ENCODE data around the gene ZNF780A. TPM values are rescaled to one million over a fixed set of nuclear protein-coding genes. Genes with fewer than 3 reads are reported as not detected.
"Not testable (repeated sequence)": the region's sequence is repeated elsewhere in the genome, so short reads cannot be mapped to it uniquely, and the experiment has no call there.

The ZNF780A gene
- total RNA-seq, 4 donors from 2014 or later = 9.6 to 15.7 (median 13.0) TPM

- H3K4me1 ChIP-seq = no peaks in the 10 kb centered on the region
- no peak overlapping the region for H3K4me3 ChIP-seq
- no peak for TF ChIP-seq EP300 (IDR thresholded peaks at IDR 0.05)
- no peak for TF ChIP-seq POLR2A (IDR thresholded peaks at IDR 0.05)
- TF ChIP-seq, protein P1, sequence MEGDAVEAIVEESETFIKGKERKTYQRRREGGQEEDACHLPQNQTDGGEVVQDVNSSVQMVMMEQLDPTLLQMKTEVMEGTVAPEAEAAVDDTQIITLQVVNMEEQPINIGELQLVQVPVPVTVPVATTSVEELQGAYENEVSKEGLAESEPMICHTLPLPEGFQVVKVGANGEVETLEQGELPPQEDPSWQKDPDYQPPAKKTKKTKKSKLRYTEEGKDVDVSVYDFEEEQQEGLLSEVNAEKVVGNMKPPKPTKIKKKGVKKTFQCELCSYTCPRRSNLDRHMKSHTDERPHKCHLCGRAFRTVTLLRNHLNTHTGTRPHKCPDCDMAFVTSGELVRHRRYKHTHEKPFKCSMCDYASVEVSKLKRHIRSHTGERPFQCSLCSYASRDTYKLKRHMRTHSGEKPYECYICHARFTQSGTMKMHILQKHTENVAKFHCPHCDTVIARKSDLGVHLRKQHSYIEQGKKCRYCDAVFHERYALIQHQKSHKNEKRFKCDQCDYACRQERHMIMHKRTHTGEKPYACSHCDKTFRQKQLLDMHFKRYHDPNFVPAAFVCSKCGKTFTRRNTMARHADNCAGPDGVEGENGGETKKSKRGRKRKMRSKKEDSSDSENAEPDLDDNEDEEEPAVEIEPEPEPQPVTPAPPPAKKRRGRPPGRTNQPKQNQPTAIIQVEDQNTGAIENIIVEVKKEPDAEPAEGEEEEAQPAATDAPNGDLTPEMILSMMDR (IDR thresholded peaks at IDR 0.05) = no peak
- no peak overlapping the region for H3K27ac ChIP-seq
- DNase-seq (ENCODE audit: low spot score in 2 of 2) = no peak
- 33 to 45% methylated on average over 1 of the region's 1 CpG for WGBS, 2 donors
- peaks cover 0 to 12% (median 3%) of the 10 kb centered on the region in 4 donors for H3K9me3 ChIP-seq
- no peaks in the 10 kb centered on the region for H3K36me3 ChIP-seq
- peaks cover 0 to 13% of the 10 kb centered on the region in 2 donors for H3K27me3 ChIP-seq
Measured at GRCh38 chr19:40133491-40133890, 42.7 kb upstream of the ZNF780A start.

DNA sequence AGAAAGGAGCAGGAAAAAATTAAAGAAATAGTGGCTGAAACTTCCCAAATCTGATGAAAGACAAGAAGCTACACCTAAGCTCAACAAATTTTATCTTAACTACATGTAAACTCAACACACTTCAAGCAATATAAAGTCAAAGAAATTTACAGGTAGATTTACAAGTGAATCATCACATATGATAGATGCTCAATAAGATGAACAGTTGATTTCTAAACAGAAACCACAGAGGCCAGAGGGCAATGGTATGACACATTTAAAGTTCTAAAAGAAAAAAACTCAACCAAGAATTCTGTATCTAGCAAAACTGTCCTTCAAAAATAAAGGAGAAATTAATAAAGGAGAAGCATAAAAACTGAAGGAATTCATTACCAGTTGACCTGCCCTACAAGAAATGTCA is 39.3 kb upstream of the ZNF780A start:
- TF ChIP-seq EP300 (IDR thresholded peaks at IDR 0.05) = no peak
- TF ChIP-seq, protein P1 (IDR thresholded peaks at IDR 0.05) = no peak
- Histone ChIP-seq H3K36me3 (no peaks in the 10 kb centered on the region), H3K4me1 (no peaks in the 10 kb centered on the region), H3K27me3 (peaks cover 0 to 12% of the 10 kb centered on the region in 2 donors), H3K4me3 (no peak overlapping the region), H3K9me3 (peaks cover 0 to 12% (median 3%) of the 10 kb centered on the region in 4 donors), H3K27ac (no peak overlapping the region)
- DNase-seq (ENCODE audit: low spot score in 2 of 2) = no peak

DNA sequence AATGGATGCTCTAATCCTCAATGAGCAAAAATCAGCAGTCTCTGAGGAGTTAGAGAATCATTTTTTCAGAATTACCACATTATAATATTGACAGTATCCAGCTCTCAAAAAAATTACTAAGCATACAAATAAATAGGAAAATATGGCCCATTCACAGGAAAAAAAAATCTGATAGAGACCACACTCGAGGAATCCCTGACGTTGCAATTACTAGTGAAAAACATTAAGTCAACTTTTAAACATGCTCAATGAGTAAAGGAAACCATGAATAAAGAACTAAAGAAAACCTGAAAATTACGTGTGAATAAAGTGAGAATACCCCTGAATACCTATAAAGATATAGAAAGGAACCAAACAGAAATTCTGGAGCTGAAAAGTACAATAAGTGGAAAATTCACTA is 38.7 kb upstream of the ZNF780A start:
- no peaks in the 10 kb centered on the region for H3K36me3 ChIP-seq
- DNase-seq (ENCODE audit: low spot score in 2 of 2) = no peak
- peaks cover 0 to 12% (median 3%) of the 10 kb centered on the region in 4 donors for H3K9me3 ChIP-seq
- no peak overlapping the region for H3K4me3 ChIP-seq
- peaks cover 0 to 8% of the 10 kb centered on the region in 2 donors for H3K27me3 ChIP-seq
- TF ChIP-seq POLR2A (IDR thresholded peaks at IDR 0.05) = no peak
- TF ChIP-seq, protein P1 (IDR thresholded peaks at IDR 0.05) = no peak
- no peak for TF ChIP-seq EP300 (IDR thresholded peaks at IDR 0.05)
- H3K4me1 ChIP-seq = no peaks in the 10 kb centered on the region
- no peak overlapping the region for H3K27ac ChIP-seq
- WGBS, 2 donors = 67 to 68% methylated on average over 3 of the region's 3 CpGs

DNA sequence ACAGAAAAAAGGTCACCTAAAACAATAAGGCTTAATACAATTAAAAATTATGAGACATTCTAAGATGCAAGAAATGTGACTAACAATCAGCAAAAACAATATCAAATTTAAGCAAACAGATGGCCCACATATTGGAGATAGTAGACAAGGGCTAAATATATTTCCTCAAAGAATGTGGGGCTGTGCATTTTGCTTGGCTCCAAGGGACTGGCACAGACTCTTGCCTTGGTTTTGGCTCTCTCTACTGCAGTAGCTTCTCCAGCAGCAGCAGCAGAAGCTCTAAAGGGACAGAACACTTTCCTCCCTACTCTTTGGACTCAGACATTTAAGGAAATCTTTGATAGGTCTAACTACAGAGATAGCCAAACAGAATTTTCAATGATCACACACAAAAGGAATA is 38.2 kb upstream of the ZNF780A start:
- no peak for DNase-seq (ENCODE audit: low spot score in 2 of 2)
- Histone ChIP-seq H3K4me3 (no peak overlapping the region), H3K9me3 (peaks cover 0 to 12% (median 3%) of the 10 kb centered on the region in 4 donors), H3K4me1 (no peaks in the 10 kb centered on the region), H3K27ac (no peak overlapping the region), H3K27me3 (peaks cover 0 to 8% of the 10 kb centered on the region in 2 donors), H3K36me3 (no peaks in the 10 kb centered on the region)
- TF ChIP-seq POLR2A (IDR thresholded peaks at IDR 0.05) (no peak), EP300 (IDR thresholded peaks at IDR 0.05) (no peak)
- TF ChIP-seq, protein P1 (IDR thresholded peaks at IDR 0.05) = no peak

DNA sequence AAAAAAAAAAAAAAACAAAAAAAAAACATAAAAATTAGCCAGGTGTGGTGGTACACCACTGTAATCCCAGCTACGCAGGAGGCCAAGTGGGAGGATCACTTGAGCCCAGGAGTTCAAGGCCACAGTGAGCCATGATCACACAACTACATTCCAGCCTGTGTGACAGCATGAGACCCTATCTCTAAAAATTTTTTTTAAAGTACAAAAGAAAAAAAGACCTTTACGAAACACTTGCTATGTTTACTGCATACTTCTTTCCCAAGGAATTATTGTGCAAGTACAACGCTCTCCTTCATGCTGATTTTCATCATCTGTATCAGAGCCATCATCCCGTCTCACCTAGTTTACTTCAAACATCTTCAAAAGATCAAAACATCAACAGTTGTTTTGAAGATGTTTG is 28.6 kb upstream of the ZNF780A start:
- no peak for DNase-seq (ENCODE audit: low spot score in 2 of 2)
- Histone ChIP-seq H3K4me1 (no peaks in the 10 kb centered on the region), H3K4me3 (no peak overlapping the region), H3K36me3 (no peaks in the 10 kb centered on the region), H3K27me3 (no peaks in the 10 kb centered on the region), H3K9me3 (peaks cover 0 to 8% (median 0%) of the 10 kb centered on the region in 4 donors), H3K27ac (no peak overlapping the region)
- no peak for TF ChIP-seq POLR2A (IDR thresholded peaks at IDR 0.05)
- TF ChIP-seq, protein P1 (IDR thresholded peaks at IDR 0.05) = no peak
- TF ChIP-seq EP300 (IDR thresholded peaks at IDR 0.05) = no peak
- whole genome bisulfite sequencing, 2 donors = 94% methylated on average over 4 of the region's 4 CpGs

DNA sequence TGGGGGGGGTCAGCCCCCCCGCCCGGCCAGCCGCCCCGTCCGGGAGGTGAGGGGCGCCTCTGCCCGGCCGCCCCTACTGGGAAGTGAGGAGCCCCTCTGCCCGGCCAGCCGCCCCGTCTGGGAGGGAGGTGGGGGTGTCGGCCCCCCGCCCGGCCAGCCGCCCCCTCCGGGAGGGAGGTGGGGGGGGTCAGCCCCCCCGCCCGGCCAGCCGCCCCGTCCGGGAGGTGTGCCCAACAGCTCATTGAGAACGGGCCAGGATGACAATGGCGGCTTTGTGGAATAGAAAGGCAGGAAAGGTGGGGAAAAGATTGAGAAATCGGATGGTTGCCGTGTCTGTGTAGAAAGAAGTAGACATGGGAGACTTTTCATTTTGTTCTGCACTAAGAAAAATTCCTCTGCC is 27.9 kb upstream of the ZNF780A start:
- WGBS, 2 donors = 88 to 94% methylated on average over 14 to 17 of the region's 25 CpGs
- DNase-seq (ENCODE audit: low spot score in 2 of 2); H3K27ac ChIP-seq; H3K36me3 ChIP-seq; H3K27me3 ChIP-seq; H3K4me3 ChIP-seq; H3K4me1 ChIP-seq; H3K9me3 ChIP-seq: not testable (repeated sequence)

All from tibial nerve (tissue), 4 donors.